ENCODE measurements around the gene KRTAP9-3. TPM values are rescaled to one million over a fixed set of nuclear protein-coding genes. Genes with fewer than 3 reads are reported as not detected.
"Not testable (repeated sequence)": the region's sequence is repeated elsewhere in the genome, so short reads cannot be mapped to it uniquely, and the experiment has no call there.

The KRTAP9-3 gene
- total RNA-seq, 1 experiment from 2014 or later: not detected

GRCh38 chr17:41267711-41268110 is 35.5 kb downstream of the KRTAP9-3 start:
- H3K27ac ChIP-seq: no peak overlapping the region
- H3K4me3 ChIP-seq: no peak overlapping the region
- no peaks in the 10 kb centered on the region for H3K4me1 ChIP-seq
- H3K27me3 ChIP-seq: no peaks in the 10 kb centered on the region
- H3K36me3 ChIP-seq: no peaks in the 10 kb centered on the region
- DNase-seq: no peak
- H3K9me3 ChIP-seq (replicated peaks): no peaks in the 10 kb centered on the region

- not testable (repeated sequence) for H3K27ac ChIP-seq; H3K9me3 ChIP-seq (replicated peaks); H3K36me3 ChIP-seq; H3K4me1 ChIP-seq; H3K4me3 ChIP-seq; H3K27me3 ChIP-seq; DNase-seq
Observed at GRCh38 chr17:41271323-41271722, 39.1 kb downstream of the KRTAP9-3 start.

DNA sequence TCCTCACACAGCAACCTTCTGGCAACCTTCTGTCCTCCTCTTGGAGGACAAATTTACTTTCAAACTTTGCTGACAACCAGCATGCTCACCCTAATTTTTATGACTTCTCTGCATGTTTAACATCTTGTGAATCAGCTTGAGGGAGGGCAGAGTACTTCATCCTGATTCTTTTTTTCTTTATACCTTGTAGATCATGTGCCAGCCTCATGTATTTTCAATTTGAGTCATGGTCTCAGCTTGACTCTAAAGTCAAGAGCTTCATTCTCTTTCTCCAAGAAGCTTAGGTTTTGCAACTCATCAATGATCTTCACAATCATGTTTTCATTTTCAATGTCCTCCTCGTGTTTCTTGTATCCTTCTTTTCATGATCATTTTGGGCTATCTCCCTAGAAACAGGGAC is 39.6 kb downstream of the KRTAP9-3 start:
- no peaks in the 10 kb centered on the region for H3K4me1 ChIP-seq
- H3K27ac ChIP-seq: no peak overlapping the region
- H3K36me3 ChIP-seq: no peaks in the 10 kb centered on the region
- DNase-seq: no peak
- H3K27me3 ChIP-seq: no peaks in the 10 kb centered on the region
- no peak overlapping the region for H3K4me3 ChIP-seq
- no peaks in the 10 kb centered on the region for H3K9me3 ChIP-seq (replicated peaks)

GRCh38 chr17:41275648-41276190 is 43.5 kb downstream of the KRTAP9-3 start, which contains the start of gene KRTAP9-7:
KRTAP9-7 (plus strand) TSS chr17:41275698; CDS start chr17:41275698, 0 bp downstream.
- H3K27ac ChIP-seq; H3K36me3 ChIP-seq; H3K4me1 ChIP-seq; H3K9me3 ChIP-seq (replicated peaks); H3K4me3 ChIP-seq; H3K27me3 ChIP-seq; DNase-seq: not testable (repeated sequence)

DNA sequence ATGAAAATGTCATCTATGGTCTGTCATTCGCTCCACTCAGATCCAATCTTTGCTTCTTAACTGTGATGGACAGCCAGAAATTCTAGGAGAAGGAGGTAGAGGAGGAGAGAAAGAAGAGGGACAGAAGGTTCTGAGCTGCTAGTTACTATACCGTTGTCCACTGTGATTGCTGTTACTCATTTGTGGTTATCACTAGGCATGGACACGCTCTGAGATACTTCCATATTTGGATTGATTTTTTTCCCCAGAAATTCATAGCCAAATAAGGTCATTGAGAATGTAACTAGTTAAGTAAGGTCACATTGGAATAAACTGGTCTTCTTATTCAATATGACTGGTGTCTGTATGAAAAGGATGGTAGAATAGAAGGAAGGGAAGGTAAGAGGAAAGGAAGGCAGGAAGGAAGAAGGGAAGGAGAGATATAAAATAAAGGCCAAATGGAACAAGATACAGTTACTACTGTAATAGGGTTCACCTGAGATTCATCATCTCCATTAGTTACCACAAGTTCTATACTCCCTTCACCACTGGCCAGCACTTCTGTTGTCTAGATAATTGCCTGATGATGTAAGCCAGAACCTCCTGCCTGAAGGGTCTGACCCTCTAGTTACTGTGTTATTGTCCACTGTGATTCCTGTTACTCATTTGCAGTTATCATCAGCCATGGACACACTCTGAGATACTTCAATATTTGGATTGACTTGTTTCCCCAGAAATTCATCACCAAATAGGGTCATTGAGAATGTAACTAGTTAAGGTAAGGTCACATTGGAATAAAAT is 46.1 kb downstream of the KRTAP9-3 start:
- H3K36me3 ChIP-seq: no peaks in the 10 kb centered on the region
- H3K27me3 ChIP-seq: no peaks in the 10 kb centered on the region
- H3K4me3 ChIP-seq: no peak overlapping the region
- H3K9me3 ChIP-seq (replicated peaks): no peaks in the 10 kb centered on the region
- peaks cover 8% of the 10 kb centered on the region; the same call in 1 of the 2 replicates for H3K4me1 ChIP-seq
- DNase-seq: no peak
- no peak overlapping the region for H3K27ac ChIP-seq

Other genes with a start within 250 kb of the KRTAP9-3 start
- not detected in 2 replicates for gene KRT40, start 248.1 kb upstream of the KRTAP9-3 start, total RNA-seq (2014; rRNA removed; shearing (Covaris generic))
- gene KRTAP3-3, start 238.3 kb upstream of the KRTAP9-3 start, total RNA-seq (2014; rRNA removed; shearing (Covaris generic)): not detected in 2 replicates
- not detected in 2 replicates for gene KRTAP3-2, start 232.5 kb upstream of the KRTAP9-3 start, total RNA-seq (2014; rRNA removed; shearing (Covaris generic))
- gene KRTAP3-1, start 223.3 kb upstream of the KRTAP9-3 start, total RNA-seq (2014; rRNA removed; shearing (Covaris generic)): not detected in 2 replicates
- not detected in 2 replicates for gene KRTAP1-5, start 205.2 kb upstream of the KRTAP9-3 start, total RNA-seq (2014; rRNA removed; shearing (Covaris generic))
- gene KRTAP1-4, start 202.3 kb upstream of the KRTAP9-3 start, total RNA-seq (2014; rRNA removed; shearing (Covaris generic)): not detected in 2 replicates
- not detected in 2 replicates for gene KRTAP1-3, start 197.6 kb upstream of the KRTAP9-3 start, total RNA-seq (2014; rRNA removed; shearing (Covaris generic))
- not detected in 2 replicates for gene KRTAP1-1, start 191.0 kb upstream of the KRTAP9-3 start, total RNA-seq (2014; rRNA removed; shearing (Covaris generic))
- not detected in 2 replicates for gene KRTAP2-1, start 185.1 kb upstream of the KRTAP9-3 start, total RNA-seq (2014; rRNA removed; shearing (Covaris generic))
- gene KRTAP2-2, start 177.2 kb upstream of the KRTAP9-3 start, total RNA-seq (2014; rRNA removed; shearing (Covaris generic)): not detected in 2 replicates
- gene KRTAP2-3, start 172.3 kb upstream of the KRTAP9-3 start, total RNA-seq (2014; rRNA removed; shearing (Covaris generic)): not detected in 2 replicates
- not detected in 2 replicates for gene KRTAP2-4, start 166.6 kb upstream of the KRTAP9-3 start, total RNA-seq (2014; rRNA removed; shearing (Covaris generic))
- 0.18 TPM in 1 of 2 replicates, not detected in the other for gene KRTAP4-7, start 148.3 kb upstream of the KRTAP9-3 start, total RNA-seq (2014; rRNA removed; shearing (Covaris generic))
- not detected in 2 replicates for gene KRTAP4-8, start 134.3 kb upstream of the KRTAP9-3 start, total RNA-seq (2014; rRNA removed; shearing (Covaris generic))
- gene KRTAP4-16, start 130.2 kb upstream of the KRTAP9-3 start, total RNA-seq (2014; rRNA removed; shearing (Covaris generic)): not detected in 2 replicates
- not detected in 2 replicates for gene KRTAP4-9, start 127.1 kb upstream of the KRTAP9-3 start, total RNA-seq (2014; rRNA removed; shearing (Covaris generic))
- gene KRTAP4-11, start 114.1 kb upstream of the KRTAP9-3 start, total RNA-seq (2014; rRNA removed; shearing (Covaris generic)): not detected in 2 replicates
- 0.22 TPM in 1 of 2 replicates, not detected in the other for gene KRTAP4-12, start 108.3 kb upstream of the KRTAP9-3 start, total RNA-seq (2014; rRNA removed; shearing (Covaris generic))
- not detected in 2 replicates for gene KRTAP4-6, start 91.9 kb upstream of the KRTAP9-3 start, total RNA-seq (2014; rRNA removed; shearing (Covaris generic))
- gene KRTAP4-5, start 82.6 kb upstream of the KRTAP9-3 start, total RNA-seq (2014; rRNA removed; shearing (Covaris generic)): not detected in 2 replicates
- not detected in 2 replicates for gene KRTAP4-4, start 71.7 kb upstream of the KRTAP9-3 start, total RNA-seq (2014; rRNA removed; shearing (Covaris generic))
- gene KRTAP4-3, start 64.2 kb upstream of the KRTAP9-3 start, total RNA-seq (2014; rRNA removed; shearing (Covaris generic)): not detected in 2 replicates
- gene KRTAP4-2, start 54.2 kb upstream of the KRTAP9-3 start, total RNA-seq (2014; rRNA removed; shearing (Covaris generic)): 0.14 TPM in 1 of 2 replicates, not detected in the other
- not detected in 2 replicates for gene KRTAP4-1, start 47.5 kb upstream of the KRTAP9-3 start, total RNA-seq (2014; rRNA removed; shearing (Covaris generic))
- not detected in 2 replicates for gene KRTAP9-1, start 42.6 kb upstream of the KRTAP9-3 start, total RNA-seq (2014; rRNA removed; shearing (Covaris generic))
- not detected in 2 replicates for gene KRTAP9-2, start 5.8 kb upstream of the KRTAP9-3 start, total RNA-seq (2014; rRNA removed; shearing (Covaris generic))
- not detected in 2 replicates for gene KRTAP9-8, start 5.5 kb downstream of the KRTAP9-3 start, total RNA-seq (2014; rRNA removed; shearing (Covaris generic))
- 0.10 TPM in 1 of 2 replicates, not detected in the other for gene KRTAP9-4, start 17.2 kb downstream of the KRTAP9-3 start, total RNA-seq (2014; rRNA removed; shearing (Covaris generic))
- not detected in 2 replicates for gene KRTAP9-9, start 22.9 kb downstream of the KRTAP9-3 start, total RNA-seq (2014; rRNA removed; shearing (Covaris generic))
- not detected in 2 replicates for gene KRTAP9-6, start 32.9 kb downstream of the KRTAP9-3 start, total RNA-seq (2014; rRNA removed; shearing (Covaris generic))
- not detected in 2 replicates for gene KRTAP9-7, start 43.2 kb downstream of the KRTAP9-3 start, total RNA-seq (2014; rRNA removed; shearing (Covaris generic))
- not detected in 2 replicates for gene KRTAP29-1, start 70.4 kb downstream of the KRTAP9-3 start, total RNA-seq (2014; rRNA removed; shearing (Covaris generic))
- gene KRTAP16-1, start 76.9 kb downstream of the KRTAP9-3 start, total RNA-seq (2014; rRNA removed; shearing (Covaris generic)): not detected in 2 replicates
- not detected in 2 replicates for gene KRTAP17-1, start 83.3 kb downstream of the KRTAP9-3 start, total RNA-seq (2014; rRNA removed; shearing (Covaris generic))
- gene KRT33A, start 118.4 kb downstream of the KRTAP9-3 start, total RNA-seq (2014; rRNA removed; shearing (Covaris generic)): not detected in 2 replicates
- gene KRT33B, start 137.4 kb downstream of the KRTAP9-3 start, total RNA-seq (2014; rRNA removed; shearing (Covaris generic)): not detected in 2 replicates
- 0.08 TPM in 1 of 2 replicates, not detected in the other for gene KRT34, start 149.9 kb downstream of the KRTAP9-3 start, total RNA-seq (2014; rRNA removed; shearing (Covaris generic))
- 0.08 TPM in 1 of 2 replicates, not detected in the other for gene KRT31, start 165.2 kb downstream of the KRTAP9-3 start, total RNA-seq (2014; rRNA removed; shearing (Covaris generic))
- not detected in 2 replicates for gene KRT37, start 192.1 kb downstream of the KRTAP9-3 start, total RNA-seq (2014; rRNA removed; shearing (Covaris generic))
- not detected in 2 replicates for gene KRT38, start 208.5 kb downstream of the KRTAP9-3 start, total RNA-seq (2014; rRNA removed; shearing (Covaris generic))
- not detected in 2 replicates for gene KRT32, start 234.9 kb downstream of the KRTAP9-3 start, total RNA-seq (2014; rRNA removed; shearing (Covaris generic))
- not detected in 2 replicates for gene KRT35, start 248.7 kb downstream of the KRTAP9-3 start, total RNA-seq (2014; rRNA removed; shearing (Covaris generic))